Endothelial cell of umbilical vein (primary cell): ENCODE measurements around the gene TTC34. TPM values are rescaled to one million over a fixed set of nuclear protein-coding genes. Genes with fewer than 3 reads are reported as not detected.

Experiments
- BruUV-seq: library from RNA; stranded (reverse); fragments of 400-500 nt; replicated peaks from 2 replicates; lab custom pipeline; 2021; lab: Mats Ljungman, UMichigan
- CTCF ChIA-PET: fragments of 300-600, 350-600 bp; sonication (Branson Sonifier 250); formaldehyde crosslinking; loops from one replicate; lab custom pipeline; 2021; ENCODE audit warnings: antibody characterized with exemption, inconsistent platforms; lab: Charles Lee
- POLR2A ChIA-PET: fragments of 300-600, 350-600 bp; sonication (Branson Sonifier 250); formaldehyde crosslinking; loops from one replicate; lab custom pipeline; 2021; ENCODE audit warnings: antibody characterized with exemption, inconsistent platforms; lab: Charles Lee
- DNase-seq: peaks from one replicate; pipeline ENCODE4 v3.0.0-alpha.2; 2011; ENCODE audit warnings: low read depth, low spot score
- FAIRE-seq: peaks from 2 replicates; lab custom pipeline; 2011; peaks lifted over from hg19 to GRCh38; lab: Jason Lieb, UNC
- H2AFZ ChIP-seq: 2 replicates; pipeline ENCODE4 v1.6.0; 2012; ENCODE audit warnings: low read depth, low read length, control low read depth, inconsistent platforms
- H3K27ac ChIP-seq: 2 replicates; pipeline ENCODE4 v1.5.1; 2011; ENCODE audit warnings: low read depth, mild to moderate bottlenecking, control low read depth, low read length, moderate library complexity; ENCODE audit not compliant: insufficient read depth
- H3K27me3 ChIP-seq, 2 experiments: 2 replicates each; pipeline versions ENCODE4 v1.6.0 to v1.6.1; 2011; ENCODE audit warnings: low read length in 2 of 2, mixed read lengths in 1 of 2; ENCODE audit not compliant: control insufficient read depth in 2 of 2, insufficient read depth in 2 of 2
- H3K36me3 ChIP-seq, 2 experiments: 2 replicates in 1 of 2; 3 replicates in 1 of 2; pipeline ENCODE4 v1.5.1; 2011; ENCODE audit warnings: low read length in 2 of 2, mild to moderate bottlenecking in 1 of 2, moderate library complexity in 1 of 2; ENCODE audit not compliant: control insufficient read depth in 2 of 2, insufficient read depth in 2 of 2; ENCODE audit errors: extremely low read depth in 1 of 2
- H3K4me1 ChIP-seq: 3 replicates; pipeline ENCODE4 v1.5.1; 2011; ENCODE audit warnings: mild to moderate bottlenecking, low read length; ENCODE audit not compliant: control insufficient read depth, insufficient read depth; ENCODE audit errors: extremely low read depth
- H3K4me2 ChIP-seq: 2 replicates; pipeline ENCODE4 v1.6.1; 2011; ENCODE audit warnings: low read length, control low read depth, mixed read lengths; ENCODE audit not compliant: insufficient read depth
- H3K4me3 ChIP-seq, 3 experiments: fragments of 200-600 bp in 1 of 3; sonication (generic), shearing (Covaris generic) in 1 of 3; replicated peaks in 1 of 3; 2 replicates each; pipeline ENCODE4 v1.5.1; 2011 to 2016; ENCODE audit warnings: control low read depth in 3 of 3, low read length in 3 of 3, mild to moderate bottlenecking in 2 of 3, inconsistent platforms in 1 of 3, low read depth in 1 of 3, moderate library complexity in 1 of 3; ENCODE audit not compliant: insufficient read depth in 1 of 3
- H3K79me2 ChIP-seq: 2 replicates; pipeline ENCODE4 v1.6.0; 2012; ENCODE audit warnings: low read length, inconsistent platforms; ENCODE audit not compliant: control insufficient read depth, insufficient read depth
- H3K9ac ChIP-seq: replicated peaks from 2 replicates; pipeline ENCODE3; 2011; ENCODE audit warnings: low read length, control low read depth; ENCODE audit not compliant: insufficient read depth; ENCODE audit errors: extremely low read depth
- H3K9me1 ChIP-seq: replicated peaks from 3 replicates; pipeline ENCODE4 v1.6.0; 2011; ENCODE audit warnings: mild to moderate bottlenecking, low read length; ENCODE audit not compliant: control insufficient read depth, insufficient read depth; ENCODE audit errors: extremely low read depth
- H3K9me3 ChIP-seq: replicated peaks from 2 replicates; pipeline ENCODE4 v1.5.1; 2012; ENCODE audit warnings: low read length, inconsistent platforms; ENCODE audit not compliant: control insufficient read depth, insufficient read depth
- H4K20me1 ChIP-seq: replicated peaks from 2 replicates; pipeline ENCODE3; 2011; ENCODE audit warnings: mild to moderate bottlenecking, low read length; ENCODE audit not compliant: control insufficient read depth, insufficient read depth; ENCODE audit errors: extremely low read depth
- EZH2 ChIP-seq: IDR thresholded peaks from 2 replicates; pipeline ENCODE4 v1.6.1; 2012; ENCODE audit warnings: borderline replicate concordance, low read depth, mild to moderate bottlenecking, moderate library complexity, low read length, inconsistent platforms; ENCODE audit not compliant: severe bottlenecking
- FOS ChIP-seq: IDR thresholded peaks from 2 replicates; pipeline ENCODE4 v1.6.1; 2011; ENCODE audit warnings: mild to moderate bottlenecking, low read length, moderate library complexity, borderline replicate concordance; ENCODE audit not compliant: insufficient read depth
- GATA2 ChIP-seq: IDR thresholded peaks from 2 replicates; pipeline ENCODE4 v1.7.0; 2011; ENCODE audit warnings: low read depth, mild to moderate bottlenecking, moderate library complexity, mixed read lengths, low read length; ENCODE audit not compliant: insufficient read length, insufficient read depth
- JUN ChIP-seq: IDR thresholded peaks from 2 replicates; pipeline ENCODE4 v1.6.1; 2011; ENCODE audit warnings: borderline replicate concordance, low read depth; ENCODE audit not compliant: insufficient read length, insufficient read depth
- MYC ChIP-seq: IDR thresholded peaks from one replicate; pipeline ENCODE4 v1.6.1; 2011; ENCODE audit warnings: mild to moderate bottlenecking, low read depth, low read length
- POLR2A ChIP-seq: IDR thresholded peaks from 2 replicates; pipeline ENCODE4 v1.6.1; 2012; ENCODE audit warnings: low read depth, mild to moderate bottlenecking, control low read depth, low read length
- POLR2AphosphoS5 ChIP-seq: IDR thresholded peaks from 2 replicates; pipeline ENCODE4 v1.6.1; 2012; ENCODE audit warnings: low read depth, mild to moderate bottlenecking, control low read depth, low read length, moderate library complexity; ENCODE audit not compliant: insufficient read depth
- dilution Hi-C: fragments of 300-500 bp; cut with MboI; formaldehyde crosslinking; loops from one replicate; pipeline ENCODE4 v1.15.0; 2019; ENCODE audit warnings: low sequenced_read_pairs; ENCODE audit not compliant: extremely low pct_ligation_motif_present
- intact Hi-C: fragments of 100-400 bp; cut with micrococcal nuclease; formaldehyde crosslinking; loops from one replicate; pipeline ENCODE4 v1.10.0; 2022
- polyA plus RNA-seq, 4 experiments: library from polyadenylated mRNA; depleted of rRNA in 3 of 4; stranded (reverse) in 3 of 4; unstranded in 1 of 4; fragments of >200 nt; gene quantifications; 2 replicates each; pipeline versions ENCODE4 v1.2.1 to v1.2.3, GENCODE V29; 2011 to 2012; ENCODE audit warnings: missing spikeins in 1 of 4
- total RNA-seq: library from RNA; stranded (reverse); gene quantifications from 2 replicates; pipeline ENCODE4 v1.2.3, GENCODE V29; 2021
- TF ChIP-seq, protein P1 (sequence below): IDR thresholded peaks from 2 replicates; pipeline ENCODE4 v1.6.1; 2011; ENCODE audit not compliant: insufficient read depth, insufficient read length
- TF ChIP-seq, protein P2 (sequence below), 2 donors: IDR thresholded peaks; 1 replicate in 1 of 2; 2 replicates in 1 of 2; pipeline ENCODE4 v1.5.1; 2011; ENCODE audit warnings: low read length in 2 of 2, mild to moderate bottlenecking in 2 of 2, moderate library complexity in 2 of 2, control low read depth in 1 of 2, inconsistent platforms in 1 of 2, low read depth in 1 of 2; ENCODE audit not compliant: insufficient read depth in 1 of 2; ENCODE audit errors: extremely low read depth in 1 of 2

TTC34 gene
- total and polyA plus RNA-seq, 2 donors (not counting 3 experiments of a cell fraction or from before 2014, with no cell fraction given), result 0.08 to 0.77 TPM

GRCh38 chr1:2803931-2804627 lies 2.6 kb upstream of the TTC34 start:
- CTCF ChIA-PET, result no interaction called here
- DNase-seq (no peak), FAIRE-seq (no peak)
- Histone ChIP-seq H3K27ac (no peak overlapping the region), H3K9me1 (no peaks in the 10 kb centered on the region), H3K4me1 (no peaks in the 10 kb centered on the region), H2AFZ (no peak overlapping the region), H3K79me2 (no peaks in the 10 kb centered on the region), H3K9ac (no peak overlapping the region), H3K9me3 (no peaks in the 10 kb centered on the region), H3K27me3 (no peaks in the 10 kb centered on the region), H3K4me3 (no peak overlapping the region), H3K36me3 (no peaks in the 10 kb centered on the region), H4K20me1 (no peaks in the 10 kb centered on the region), H3K4me2 (no peak overlapping the region)
- POLR2A ChIA-PET, result no interaction called here
- intact Hi-C loops (no loop called here), dilution Hi-C loops (no loop called here)
- no peak for TF ChIP-seq EZH2
- TF ChIP-seq POLR2A, result no peak
- TF ChIP-seq GATA2, result no peak
- TF ChIP-seq, protein P1, sequence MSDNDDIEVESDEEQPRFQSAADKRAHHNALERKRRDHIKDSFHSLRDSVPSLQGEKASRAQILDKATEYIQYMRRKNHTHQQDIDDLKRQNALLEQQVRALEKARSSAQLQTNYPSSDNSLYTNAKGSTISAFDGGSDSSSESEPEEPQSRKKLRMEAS, result no peak
- TF ChIP-seq FOS, result no peak
- TF ChIP-seq, protein P2, sequence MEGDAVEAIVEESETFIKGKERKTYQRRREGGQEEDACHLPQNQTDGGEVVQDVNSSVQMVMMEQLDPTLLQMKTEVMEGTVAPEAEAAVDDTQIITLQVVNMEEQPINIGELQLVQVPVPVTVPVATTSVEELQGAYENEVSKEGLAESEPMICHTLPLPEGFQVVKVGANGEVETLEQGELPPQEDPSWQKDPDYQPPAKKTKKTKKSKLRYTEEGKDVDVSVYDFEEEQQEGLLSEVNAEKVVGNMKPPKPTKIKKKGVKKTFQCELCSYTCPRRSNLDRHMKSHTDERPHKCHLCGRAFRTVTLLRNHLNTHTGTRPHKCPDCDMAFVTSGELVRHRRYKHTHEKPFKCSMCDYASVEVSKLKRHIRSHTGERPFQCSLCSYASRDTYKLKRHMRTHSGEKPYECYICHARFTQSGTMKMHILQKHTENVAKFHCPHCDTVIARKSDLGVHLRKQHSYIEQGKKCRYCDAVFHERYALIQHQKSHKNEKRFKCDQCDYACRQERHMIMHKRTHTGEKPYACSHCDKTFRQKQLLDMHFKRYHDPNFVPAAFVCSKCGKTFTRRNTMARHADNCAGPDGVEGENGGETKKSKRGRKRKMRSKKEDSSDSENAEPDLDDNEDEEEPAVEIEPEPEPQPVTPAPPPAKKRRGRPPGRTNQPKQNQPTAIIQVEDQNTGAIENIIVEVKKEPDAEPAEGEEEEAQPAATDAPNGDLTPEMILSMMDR (IDR thresholded peaks at IDR 0.05; ENCODE audit: extremely low read depth in 1 of 2, insufficient read depth in 1 of 2, low read depth in 1 of 2, low read length in 2 of 2), result no peak
- TF ChIP-seq POLR2AphosphoS5, result no peak
- TF ChIP-seq MYC, result no peak
- no peak for TF ChIP-seq JUN
- BruUV-seq, result no TSS peak
